ENCODE data around the gene SPIRE2.

The SPIRE2 gene

GRCh38 chr16:89880477-89881367 lies 52.4 kb downstream of the SPIRE2 start:
- no peaks in the 10 kb centered on the region for H3K27me3 ChIP-seq (replicated peaks)
- in situ Hi-C loops (cut with HindIII; ENCODE audit: low pct_ligation_motif_present, low sequenced_read_pairs) = no loop called here
- no peak overlapping the region for H3K27ac ChIP-seq
- H3K4me3 ChIP-seq (ENCODE audit: low read depth, low read length) = no peak overlapping the region
- TF ChIP-seq CTCF (IDR thresholded peaks at IDR 0.05; ENCODE audit: low read depth, low read length, missing control alignments) = no peak
- peaks cover 49% of the 10 kb centered on the region for H3K36me3 ChIP-seq (replicated peaks)
- no peak for DNase-seq

GRCh38 chr16:89881368-89881730 lies 53.1 kb downstream of the SPIRE2 start:
- no peak overlapping the region for H3K4me3 ChIP-seq (ENCODE audit: low read depth, low read length)
- no peak overlapping the region for H3K27ac ChIP-seq
- no peak for DNase-seq
- peaks cover 53% of the 10 kb centered on the region for H3K36me3 ChIP-seq (replicated peaks)
- TF ChIP-seq CTCF (IDR thresholded peaks at IDR 0.05; ENCODE audit: low read depth, low read length, missing control alignments) = no peak
- no peaks in the 10 kb centered on the region for H3K27me3 ChIP-seq (replicated peaks)
- in situ Hi-C loops (cut with HindIII; ENCODE audit: low pct_ligation_motif_present, low sequenced_read_pairs) = no loop called here

GRCh38 chr16:89883346-89884040 lies 55.2 kb downstream of the SPIRE2 start:
- Histone ChIP-seq H3K36me3 (replicated peaks) (peaks cover 72% of the 10 kb centered on the region), H3K27me3 (replicated peaks) (no peaks in the 10 kb centered on the region), H3K4me3 (ENCODE audit: low read depth, low read length) (no peak overlapping the region), H3K27ac (no peak overlapping the region)
- in situ Hi-C loops (cut with HindIII; ENCODE audit: low pct_ligation_motif_present, low sequenced_read_pairs) = no loop called here
- no peak for TF ChIP-seq CTCF (IDR thresholded peaks at IDR 0.05; ENCODE audit: low read depth, low read length, missing control alignments)
- DNase-seq = no peak

- H3K27ac ChIP-seq = no peak overlapping the region
- no peak for DNase-seq
- H3K36me3 ChIP-seq (replicated peaks) = peaks cover 68% of the 10 kb centered on the region
- in situ Hi-C loops (cut with HindIII; ENCODE audit: low pct_ligation_motif_present, low sequenced_read_pairs) = no loop called here
- no peak overlapping the region for H3K4me3 ChIP-seq (ENCODE audit: low read depth, low read length)
- TF ChIP-seq CTCF (IDR thresholded peaks at IDR 0.05; ENCODE audit: low read depth, low read length, missing control alignments) = no peak
- no peaks in the 10 kb centered on the region for H3K27me3 ChIP-seq (replicated peaks)
These were observed 55.8 kb downstream of the SPIRE2 start for GRCh38 chr16:89884041-89884421.

GRCh38 chr16:89887243-89887642 lies 59.0 kb downstream of the SPIRE2 start:
- Histone ChIP-seq H3K36me3 (replicated peaks) (peaks cover 75% of the 10 kb centered on the region), H3K4me3 (ENCODE audit: low read depth, low read length) (no peak overlapping the region), H3K27ac (no peak overlapping the region), H3K27me3 (replicated peaks) (no peaks in the 10 kb centered on the region)
- TF ChIP-seq CTCF (IDR thresholded peaks at IDR 0.05; ENCODE audit: low read depth, low read length, missing control alignments) = no peak
- no peak for DNase-seq
- in situ Hi-C loops (cut with HindIII; ENCODE audit: low pct_ligation_motif_present, low sequenced_read_pairs) = no loop called here
